HG03095 (cell line): ENCODE results near the gene CYP2A7.
"Not testable (repeated sequence)": the region's sequence is repeated elsewhere in the genome, so short reads cannot be mapped to it uniquely, and the experiment has no call there.

ENCODE experiments used
- ATAC-seq: cut with Tn5 transposase; IDR thresholded peaks from one replicate; pipeline ENCODE4 v1.9.1; 2021; ENCODE audit warnings: moderate library complexity; ENCODE audit not compliant: unreplicated experiment

The CYP2A7 gene

DNA sequence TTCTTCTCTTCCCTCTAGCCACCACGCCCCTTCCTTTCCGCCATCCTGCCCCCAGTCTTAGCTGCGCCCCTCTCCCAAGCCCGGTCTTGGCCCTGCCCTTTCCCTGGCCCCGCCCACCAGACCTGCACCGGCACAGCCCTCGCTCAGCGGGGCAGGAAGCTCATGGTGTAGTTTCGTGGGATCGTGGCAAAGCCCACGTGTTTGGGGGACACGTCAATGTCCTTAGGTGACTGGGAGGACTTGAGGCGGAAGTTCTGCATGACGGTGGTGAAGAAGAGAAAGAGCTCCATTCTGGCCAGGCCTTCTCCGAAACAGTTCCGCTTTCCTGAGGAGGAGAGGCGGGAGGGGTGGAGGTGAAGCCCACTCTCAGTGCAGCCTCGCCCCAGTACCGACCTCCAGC lies 38.4 kb downstream of the CYP2A7 start:
- not testable (repeated sequence) for ATAC-seq

DNA sequence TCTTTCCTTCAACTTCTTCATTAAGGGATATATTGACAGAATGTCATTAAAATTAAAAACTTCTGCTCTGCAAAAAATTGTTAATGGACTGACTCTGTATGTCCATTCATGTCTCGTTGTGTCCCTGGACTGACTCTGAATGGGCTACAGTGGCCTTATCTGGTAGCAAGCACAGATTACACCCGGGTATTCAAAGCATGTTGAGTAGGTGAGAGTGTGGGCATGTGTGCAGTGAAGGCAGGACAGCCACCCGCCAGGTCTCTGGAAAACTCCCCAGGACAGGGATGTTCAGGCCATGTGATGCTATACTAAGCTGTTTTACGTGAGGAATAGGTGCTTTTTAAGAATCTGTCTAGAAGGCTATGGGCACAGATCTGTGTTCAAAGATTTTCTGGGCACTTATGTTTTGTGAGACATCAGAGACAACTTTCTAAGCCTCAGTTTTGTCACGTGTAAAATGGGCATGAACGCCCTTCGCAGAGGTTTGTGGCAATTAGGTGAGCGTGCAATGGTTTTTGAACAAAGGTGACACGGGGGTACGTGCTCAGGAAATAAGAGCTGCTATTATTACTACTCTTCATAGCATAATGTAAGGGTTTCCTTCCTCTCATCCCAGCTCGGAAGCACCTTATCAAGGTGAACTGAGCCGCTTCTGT lies 38.9 kb downstream of the CYP2A7 start:
- ATAC-seq, result not testable (repeated sequence)

DNA sequence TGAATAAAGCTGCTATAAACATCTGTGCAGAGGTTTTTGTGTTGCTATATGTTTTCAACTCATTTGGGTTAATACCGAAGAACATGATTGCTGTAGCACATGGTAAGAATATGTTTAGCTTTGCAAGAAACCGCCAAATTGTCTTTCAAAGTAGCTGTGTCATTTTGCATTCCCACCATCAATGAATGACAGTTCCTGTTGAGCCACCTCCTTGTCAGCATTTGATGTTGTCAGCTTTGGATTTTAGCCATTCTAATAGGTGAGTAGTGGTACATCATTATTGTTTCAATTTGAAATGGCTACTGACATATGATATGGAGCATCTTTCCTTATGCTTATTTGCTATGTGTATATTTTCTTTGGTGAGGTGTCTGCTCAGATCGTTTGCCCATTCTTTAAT lies 40.0 kb downstream of the CYP2A7 start:
- ATAC-seq, result not testable (repeated sequence)

DNA sequence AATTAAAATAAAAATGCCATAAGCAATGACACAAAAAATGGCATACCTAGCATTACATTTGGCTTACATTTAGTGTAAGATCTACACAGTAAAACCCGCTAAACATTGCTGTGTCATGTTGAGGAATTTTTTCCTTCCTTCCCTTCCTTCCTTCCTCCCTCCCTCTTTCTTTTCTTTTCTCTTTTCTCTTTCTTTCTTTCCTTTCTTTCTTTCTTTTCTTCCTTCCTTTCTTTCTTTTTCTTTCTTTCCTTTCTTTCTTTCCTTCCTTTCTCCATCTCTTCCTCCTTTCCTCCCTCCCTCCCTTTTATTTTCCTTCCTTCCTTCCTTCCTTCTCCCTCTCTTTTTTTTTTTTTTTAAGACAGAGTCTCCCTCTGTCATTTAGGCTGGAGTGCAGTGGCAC lies 43.6 kb downstream of the CYP2A7 start:
- not testable (repeated sequence) for ATAC-seq

DNA sequence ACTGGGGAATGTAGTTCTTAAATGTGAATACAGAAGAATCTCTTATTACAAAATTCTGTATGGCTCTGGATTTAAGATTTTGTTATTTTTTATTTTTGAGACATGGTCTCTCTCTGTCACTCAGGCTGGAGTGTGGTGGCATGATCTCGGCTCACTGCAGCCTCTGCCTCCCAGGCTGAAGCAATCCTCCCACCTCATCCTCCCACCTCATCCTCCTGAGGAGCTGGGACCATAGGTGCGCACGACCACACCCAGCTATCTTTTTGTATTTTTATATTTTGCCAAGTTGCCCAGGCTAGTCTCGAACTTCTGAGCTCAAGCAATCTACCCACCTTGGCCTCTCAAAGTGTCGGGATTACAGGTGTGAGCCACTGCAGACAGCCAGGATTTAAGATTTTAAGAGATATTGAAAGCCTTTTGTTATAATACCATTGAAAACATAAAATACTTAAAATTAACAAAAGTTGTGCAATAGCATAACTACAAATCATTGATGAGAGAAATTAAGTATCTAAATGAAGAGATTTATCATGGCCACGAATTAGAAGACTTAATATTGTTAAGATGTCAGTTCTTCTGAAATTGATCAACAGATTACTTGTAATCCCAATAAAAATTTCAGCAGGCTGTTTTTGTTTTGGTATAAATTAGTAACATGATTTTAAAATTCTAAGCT lies 45.1 kb downstream of the CYP2A7 start:
- no peak for ATAC-seq

DNA sequence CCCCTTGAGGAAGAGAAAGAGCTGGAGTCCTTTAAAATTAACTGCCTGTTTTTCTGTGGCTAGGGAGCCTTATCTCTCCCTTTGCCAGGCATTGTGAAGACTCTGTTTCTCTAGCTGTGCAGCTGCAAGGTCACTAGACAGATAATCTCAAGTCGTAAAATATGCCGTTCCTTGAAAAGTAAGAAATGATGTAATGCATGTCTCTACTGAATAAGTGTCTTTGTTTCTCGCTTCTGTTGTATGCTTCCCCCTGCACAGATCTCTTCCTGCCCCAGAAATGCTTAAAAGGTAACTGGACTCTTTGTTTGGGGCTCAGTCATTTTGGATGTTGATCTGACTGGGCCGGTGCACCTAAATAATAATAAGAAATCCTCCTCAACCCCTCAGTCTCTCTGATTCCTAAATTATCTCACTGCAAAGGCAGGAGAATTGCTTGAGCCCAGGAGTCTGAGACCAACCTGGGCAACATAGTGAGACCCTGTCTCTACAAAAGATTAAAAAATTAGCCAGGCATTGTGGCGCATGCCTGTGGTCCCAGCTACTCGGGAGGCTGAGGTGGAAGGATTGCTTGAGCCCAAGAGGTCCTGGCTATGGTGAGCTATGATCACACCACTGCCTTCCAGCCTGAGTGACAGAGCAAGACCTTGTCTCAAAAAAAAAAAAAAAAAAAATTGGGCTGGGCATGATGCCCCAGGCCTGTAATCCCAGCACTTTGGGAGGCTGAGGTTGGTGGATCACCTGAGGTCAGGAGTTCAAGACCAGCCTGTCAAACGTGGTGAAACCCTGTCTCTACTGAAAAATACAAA lies 48.1 kb downstream of the CYP2A7 start:
- not testable (repeated sequence) for ATAC-seq

DNA sequence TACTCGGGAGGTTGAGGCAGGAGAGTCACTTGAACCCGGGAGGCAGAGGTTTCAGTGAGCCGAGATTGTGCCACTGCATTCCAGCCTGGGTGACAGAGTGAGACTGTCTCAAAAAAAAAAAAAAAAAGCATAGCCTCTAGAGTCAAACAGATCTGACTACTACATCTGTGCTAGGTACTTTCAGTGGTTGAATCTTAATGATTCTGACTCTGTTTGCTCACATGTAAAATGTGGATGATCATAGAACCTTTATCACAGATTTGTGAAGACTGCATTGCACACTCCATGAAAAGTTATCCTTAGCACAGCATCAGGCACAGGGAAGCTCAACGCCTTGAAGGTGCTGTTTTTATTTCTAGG lies 49.6 kb downstream of the CYP2A7 start:
- ATAC-seq, result not testable (repeated sequence)

DNA sequence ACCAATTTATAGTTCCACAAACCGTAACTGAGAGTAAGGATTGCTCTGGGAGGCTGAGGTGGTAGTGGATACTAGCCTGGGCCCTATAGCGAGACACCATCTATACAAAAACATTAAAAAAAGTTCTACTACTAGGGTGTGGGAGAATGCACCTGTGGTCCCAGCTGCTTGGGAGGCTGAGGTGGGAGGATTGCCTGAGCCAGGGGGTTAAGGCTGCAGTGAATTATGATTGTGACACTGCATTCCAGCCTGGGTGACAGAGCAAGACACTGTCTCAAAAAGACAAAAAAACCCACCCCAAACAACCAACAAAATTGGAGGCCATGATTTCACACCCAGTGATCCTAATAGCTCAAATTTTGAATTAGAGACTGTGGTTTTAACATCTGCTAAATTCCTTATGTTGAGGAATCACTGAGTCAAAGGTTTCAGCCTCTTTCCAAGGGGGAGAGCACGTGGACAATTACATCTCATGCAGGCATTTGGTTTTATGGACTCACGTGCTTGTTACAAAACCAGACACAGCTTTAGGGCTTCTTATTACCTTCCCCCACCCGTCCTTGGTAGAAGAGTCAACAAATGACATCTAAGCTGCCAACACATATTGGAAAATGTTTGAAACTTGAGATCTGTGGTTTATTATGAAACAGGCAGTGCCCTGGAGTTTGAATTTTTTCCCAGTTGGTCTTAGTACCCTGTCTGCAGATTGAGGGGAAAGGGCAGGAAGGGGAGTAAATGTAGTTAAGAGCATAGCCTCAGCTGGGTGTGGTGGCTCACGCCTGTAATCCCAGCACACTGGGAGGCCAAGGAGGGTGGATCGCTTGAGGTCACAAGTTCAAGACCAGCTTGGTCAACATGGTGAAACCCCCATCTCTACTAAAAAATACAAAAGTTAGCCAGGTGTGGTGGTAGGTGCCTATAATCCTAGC lies 50.3 kb downstream of the CYP2A7 start:
- ATAC-seq, result no peak

DNA sequence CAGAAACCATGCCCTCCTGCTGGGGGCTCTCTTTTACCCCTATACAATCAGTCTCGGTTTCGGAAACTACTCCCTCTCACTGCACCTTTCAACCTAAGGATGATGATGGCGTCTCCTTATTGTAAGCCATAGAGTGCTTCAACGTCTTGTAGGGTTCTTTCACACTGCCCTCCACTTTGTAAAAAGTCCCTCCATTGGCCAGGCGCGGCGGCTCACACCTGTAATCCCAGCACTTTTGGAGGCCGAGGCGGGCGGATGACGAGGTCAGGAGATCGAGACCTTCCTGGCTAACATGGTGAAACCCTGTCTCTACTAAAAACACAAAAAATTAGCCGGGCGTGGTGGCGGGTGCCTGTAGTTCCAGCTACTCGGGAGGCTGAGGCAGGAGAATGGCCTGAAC lies 51.3 kb downstream of the CYP2A7 start:
- ATAC-seq, result not testable (repeated sequence)

DNA sequence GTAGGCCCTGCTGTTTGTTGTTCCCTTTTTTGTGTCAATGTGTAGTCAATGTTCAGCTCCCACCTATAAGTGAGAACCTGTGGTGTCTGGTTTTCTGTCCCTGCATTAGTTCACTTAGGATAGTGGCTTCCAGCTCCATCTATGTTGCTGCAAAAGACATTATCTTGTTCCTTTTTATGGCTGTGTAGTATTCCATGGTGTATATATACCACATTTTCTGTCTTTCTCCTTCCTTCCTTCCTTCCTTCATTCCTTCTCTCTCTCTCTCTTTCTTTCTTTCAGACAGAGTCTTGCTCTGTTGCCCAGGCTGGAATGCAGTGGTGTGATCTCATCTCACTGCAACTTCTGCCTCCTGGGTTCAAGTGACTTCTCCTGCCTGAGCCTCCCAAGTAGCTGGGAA lies 52.8 kb downstream of the CYP2A7 start:
- ATAC-seq, result no peak

DNA sequence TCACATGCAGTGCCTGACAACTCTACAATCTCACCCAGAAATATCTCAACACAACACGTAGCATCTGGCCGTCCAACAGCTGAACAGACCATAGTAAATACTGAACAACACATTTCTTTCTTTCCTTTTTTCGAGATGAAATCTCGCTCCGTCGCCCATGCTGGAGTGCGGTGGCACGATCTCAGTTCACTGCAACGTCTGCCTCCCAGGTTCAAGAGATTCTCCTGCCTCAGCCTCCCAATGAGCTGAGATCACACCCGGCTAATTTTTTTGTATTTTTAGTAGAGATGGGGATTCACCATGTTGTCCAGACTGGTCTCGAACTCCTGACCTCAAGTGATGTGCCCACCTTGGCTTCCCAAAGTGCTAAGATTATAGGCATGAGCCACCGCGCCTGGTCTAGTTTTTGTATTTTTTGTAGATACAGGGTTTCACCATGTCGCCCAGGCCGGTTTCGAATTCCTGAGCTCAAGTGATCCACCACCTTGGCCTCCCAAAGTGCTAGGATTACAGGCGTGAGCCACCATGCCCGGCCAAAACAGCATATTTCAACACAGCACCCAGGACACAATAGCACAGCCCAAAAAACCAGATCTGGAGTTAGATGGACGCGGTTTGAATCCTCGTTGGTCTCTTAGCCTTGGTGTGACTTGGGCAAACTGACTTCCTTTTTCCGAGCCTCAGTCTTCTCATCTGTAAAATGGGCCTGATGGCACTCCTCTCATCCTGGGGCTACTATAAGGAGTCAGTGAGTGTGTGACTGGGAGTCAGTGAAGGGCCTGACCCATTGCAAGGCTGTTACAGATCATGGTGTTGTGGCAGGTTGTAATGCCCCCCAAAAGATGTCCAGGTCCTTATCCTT lies 54.4 kb downstream of the CYP2A7 start:
- ATAC-seq, result no peak

DNA sequence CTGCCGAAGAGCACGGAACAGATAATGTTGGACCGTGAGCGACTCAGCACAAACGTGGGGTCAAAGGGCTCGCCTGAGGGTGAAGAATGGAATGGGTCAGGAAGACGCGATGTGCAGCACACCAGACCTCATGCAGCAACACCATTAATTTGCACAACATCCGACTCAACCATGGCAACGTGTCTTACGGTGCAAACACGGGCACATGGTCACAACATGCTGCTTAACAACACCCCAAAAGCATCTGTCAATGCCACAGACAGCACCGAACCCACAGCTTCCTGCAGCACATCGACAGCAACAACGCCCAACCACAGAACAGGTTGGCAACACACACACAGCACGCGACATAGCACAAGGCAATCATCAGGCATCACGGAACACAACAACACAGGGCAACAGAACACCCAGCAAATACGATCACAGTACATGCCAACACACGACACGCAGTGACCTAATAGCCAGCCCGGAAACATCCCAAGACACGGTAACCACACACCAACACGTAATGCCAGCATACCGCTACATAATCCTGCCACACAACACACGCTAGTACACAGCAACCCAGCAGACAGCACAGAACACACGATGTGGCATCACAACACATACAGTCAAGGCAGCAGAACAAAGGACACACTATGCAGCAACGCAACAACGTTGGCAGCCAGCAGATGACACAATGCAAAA lies 55.2 kb downstream of the CYP2A7 start:
- not testable (repeated sequence) for ATAC-seq

DNA sequence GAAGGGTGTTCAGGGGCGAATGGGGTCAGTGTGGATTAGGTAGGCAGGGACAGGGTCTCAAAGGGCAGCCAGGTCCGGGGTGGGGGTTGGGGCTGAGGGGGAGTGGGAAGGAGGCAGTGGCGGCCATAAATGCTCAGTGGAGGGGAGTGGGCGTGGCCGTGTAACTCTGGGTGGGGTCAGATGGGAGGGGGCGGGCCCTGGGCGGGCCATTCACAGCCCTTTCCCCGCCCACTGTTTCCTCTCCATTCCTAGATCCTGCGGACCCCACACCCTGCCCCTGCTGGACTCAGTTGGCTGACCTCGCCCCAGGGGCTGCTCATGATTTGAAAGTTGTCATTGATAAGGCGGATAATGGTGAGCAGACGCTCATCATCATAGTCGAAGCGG lies 55.7 kb downstream of the CYP2A7 start:
- ATAC-seq, result not testable (repeated sequence)

DNA sequence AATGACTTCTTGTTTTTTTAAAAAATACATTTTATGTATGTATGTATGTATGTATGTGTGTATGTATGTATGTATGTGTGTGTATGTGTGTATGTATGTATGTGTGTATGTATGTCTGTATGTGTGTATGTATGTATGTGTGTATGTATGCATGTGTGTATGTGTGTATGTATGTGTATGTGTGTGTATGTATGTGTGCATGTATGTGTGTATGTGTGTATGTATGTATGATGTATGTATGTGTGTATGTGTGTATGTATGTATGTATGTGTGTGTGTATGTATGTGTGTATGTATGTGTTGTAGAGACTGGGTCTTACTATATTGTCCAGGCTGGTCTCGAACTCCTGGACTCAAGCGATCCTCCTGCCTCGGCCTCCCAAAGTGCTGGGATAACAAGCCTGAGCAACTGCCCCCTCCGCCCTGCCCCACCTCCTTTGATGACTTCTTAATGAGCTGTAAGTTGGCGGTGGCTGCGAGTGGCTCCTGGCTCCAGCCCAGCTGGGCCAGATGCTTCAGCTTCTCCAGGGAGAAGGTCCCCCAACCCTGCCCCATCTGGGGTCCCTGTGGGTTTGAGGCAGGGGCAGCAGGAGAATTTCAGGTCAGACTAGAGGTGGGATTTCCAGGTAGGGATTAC lies 56.5 kb downstream of the CYP2A7 start:
- not testable (repeated sequence) for ATAC-seq
